Hematopoietic multipotent progenitor cell (in vitro differentiated cells): Measurements from ENCODE around the gene BOC. TPM values are rescaled to one million over a fixed set of nuclear protein-coding genes. Genes with fewer than 3 reads are reported as not detected.

Experiments
- DNase-seq, 3 donors: peaks; one replicate each; pipeline ENCODE4 v3.0.0-alpha.2; 2011 to 2015; ENCODE audit warnings: low read depth in 2 of 3, low spot score in 2 of 3
- total RNA-seq: library from RNA; depleted of rRNA; stranded (reverse); fragments of >200 nt; gene quantifications from one replicate; pipeline ENCODE4 v1.2.3, GENCODE V29; 2012

The BOC gene
- total RNA-seq, 1 donor, result under 0.01 TPM

DNA sequence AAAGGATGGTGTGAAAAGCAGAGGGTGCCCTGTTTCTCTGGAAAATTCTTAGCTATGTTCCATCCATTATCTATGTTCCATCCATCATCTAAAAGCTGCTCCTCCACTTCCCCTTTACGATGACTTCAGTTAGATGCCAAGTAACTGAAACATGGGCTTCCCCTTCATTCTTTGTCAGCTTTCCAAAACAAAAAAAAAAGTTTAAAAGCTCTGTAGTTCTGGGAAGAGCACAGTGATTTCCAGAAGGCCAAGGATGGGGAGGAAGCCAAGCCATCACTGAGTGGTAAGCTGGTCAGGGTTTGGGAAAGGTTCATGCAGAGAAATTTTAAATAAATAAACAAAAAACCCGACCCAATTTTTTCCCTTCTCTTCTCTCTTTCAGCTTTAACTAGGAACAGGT is 118.4 kb downstream of the BOC start:
- DNase-seq, result peak in 1 of 3 donors; percentile 15

DNA sequence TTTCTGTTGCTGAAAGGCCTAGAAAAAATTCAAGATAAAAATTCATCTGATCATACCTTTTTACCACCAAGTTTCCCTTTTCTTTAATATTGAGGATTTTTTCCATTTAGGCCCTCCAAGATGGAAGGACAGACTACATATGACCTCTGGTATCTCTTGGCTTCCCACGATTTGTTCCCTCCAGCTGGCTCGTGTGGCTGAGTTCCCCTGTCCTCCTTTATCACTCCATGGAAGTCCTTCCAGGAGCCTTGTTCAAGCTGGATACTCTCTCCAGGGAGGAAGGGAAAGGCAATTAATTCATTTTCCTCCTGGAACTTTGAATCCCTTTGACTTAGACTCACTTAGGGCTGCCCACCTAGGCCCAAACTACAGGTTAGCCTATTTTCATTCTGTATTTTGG is 119.4 kb downstream of the BOC start:
- DNase-seq, result no peak

GRCh38 chr3:113331187-113331586 is 119.8 kb downstream of the BOC start:
- DNase-seq, result no peak

Other genes with a start within 250 kb of the BOC start
- gene CD200R1, start 236.5 kb upstream of the BOC start, total RNA-seq, result 0.54 TPM
- 39.9 TPM for gene GTPBP8, start 220.6 kb upstream of the BOC start, total RNA-seq
- gene CFAP44, start 229.9 kb downstream of the BOC start, total RNA-seq, result 2.4 TPM